GM18861 (cell line): ENCODE data around the gene TRIM2.
"Not testable (repeated sequence)": the region's sequence is repeated elsewhere in the genome, so short reads cannot be mapped to it uniquely, and the experiment has no call there.

Experiments
- ATAC-seq: cut with Tn5 transposase; IDR thresholded peaks from one replicate; pipeline ENCODE4 v1.9.1; 2021; ENCODE audit not compliant: unreplicated experiment

TRIM2 gene

GRCh38 chr4:153186046-153186728 lies 18.1 kb upstream of the TRIM2 start:
- no peak for ATAC-seq

- ATAC-seq = no peak
These were observed 15.0 kb upstream of the TRIM2 start for GRCh38 chr4:153189016-153189801.

DNA sequence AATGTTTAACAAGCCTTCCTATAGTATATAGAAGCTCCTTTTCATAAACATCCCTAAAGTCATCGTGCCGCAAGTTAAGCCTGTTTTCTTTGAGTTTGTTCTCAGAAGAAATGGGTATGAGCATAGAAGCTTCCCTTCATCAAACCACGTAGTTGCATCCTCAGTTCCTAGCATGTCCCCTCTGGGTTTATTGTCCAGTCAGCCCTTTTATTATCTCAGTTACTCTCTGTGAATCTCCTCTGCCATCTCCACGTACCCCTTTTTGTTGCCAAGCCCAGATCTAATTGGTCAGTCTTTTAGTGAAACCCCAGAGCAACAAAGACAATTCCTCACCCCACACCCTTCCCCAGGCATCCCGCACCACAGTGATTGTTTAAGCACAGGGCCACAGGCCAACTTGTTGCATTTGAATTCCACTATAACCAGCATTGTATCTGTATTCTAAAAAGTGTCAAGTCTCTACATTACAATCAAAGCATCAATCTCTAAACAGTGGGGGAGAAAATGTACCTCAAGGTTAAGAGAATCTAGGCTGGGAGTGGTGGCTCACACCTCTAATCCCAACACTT lies 12.4 kb upstream of the TRIM2 start:
- no peak for ATAC-seq

DNA sequence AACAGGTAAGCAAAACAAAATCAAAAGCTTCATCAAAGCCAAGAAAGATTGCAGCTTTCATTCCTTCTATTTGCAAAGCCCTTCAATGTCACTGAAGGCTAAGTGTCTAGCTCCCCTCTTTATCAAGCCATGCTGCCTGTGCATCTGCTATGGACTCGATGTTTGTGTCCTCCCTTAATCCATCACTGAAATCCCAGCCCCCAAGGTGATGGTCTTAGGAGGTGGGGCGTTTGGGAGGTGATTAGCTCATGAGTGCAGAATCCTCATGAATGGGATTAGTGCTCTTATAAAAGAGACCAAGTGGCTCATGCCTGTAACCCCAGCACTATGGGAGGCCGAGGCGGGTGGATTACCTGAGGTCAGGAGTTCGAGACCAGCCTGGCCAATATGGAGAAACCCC lies 6.9 kb upstream of the TRIM2 start:
- ATAC-seq = no peak

DNA sequence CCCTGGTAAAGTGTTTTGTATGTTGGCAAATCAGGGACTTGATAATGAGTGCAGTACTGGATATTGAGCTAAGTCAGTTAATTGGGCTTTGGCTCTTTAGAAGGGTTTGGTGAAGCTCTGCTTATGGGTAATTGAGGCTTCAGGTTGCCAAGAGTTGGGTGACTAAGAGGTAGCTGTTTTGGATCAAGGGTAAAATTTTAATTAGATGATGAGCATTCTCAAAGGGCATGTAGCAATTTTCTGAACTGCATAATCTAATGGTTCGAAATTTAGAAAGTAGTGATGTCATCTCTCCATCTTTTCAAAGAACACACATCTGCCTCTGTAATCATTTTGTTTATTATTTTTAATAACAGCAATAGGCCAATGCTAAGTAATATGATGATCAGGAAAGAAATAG lies 5.5 kb upstream of the TRIM2 start:
- no peak for ATAC-seq

DNA sequence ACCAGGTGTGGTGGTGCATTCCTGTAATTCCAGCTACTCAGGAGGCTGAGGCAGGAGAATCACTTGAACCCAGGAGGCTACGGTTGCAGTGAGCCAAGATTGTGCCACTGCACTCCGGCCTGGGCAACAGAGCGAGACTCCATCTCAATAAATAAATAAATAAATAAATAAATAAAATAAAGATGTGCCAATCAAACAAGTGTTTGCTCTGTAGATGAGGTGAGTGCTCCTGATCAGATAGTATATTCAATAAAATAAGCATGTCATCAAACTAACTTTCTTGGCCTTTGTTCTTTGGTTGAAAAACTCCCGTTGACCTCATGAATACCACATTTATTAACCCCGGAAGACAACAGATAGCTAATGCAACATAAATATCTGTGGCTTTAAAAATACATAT lies 497 bp upstream of the TRIM2 start:
- ATAC-seq = not testable (repeated sequence)

- ATAC-seq = peak; percentile 83
These were observed 745 bp downstream of the TRIM2 start for GRCh38 chr4:153204728-153205648.

DNA sequence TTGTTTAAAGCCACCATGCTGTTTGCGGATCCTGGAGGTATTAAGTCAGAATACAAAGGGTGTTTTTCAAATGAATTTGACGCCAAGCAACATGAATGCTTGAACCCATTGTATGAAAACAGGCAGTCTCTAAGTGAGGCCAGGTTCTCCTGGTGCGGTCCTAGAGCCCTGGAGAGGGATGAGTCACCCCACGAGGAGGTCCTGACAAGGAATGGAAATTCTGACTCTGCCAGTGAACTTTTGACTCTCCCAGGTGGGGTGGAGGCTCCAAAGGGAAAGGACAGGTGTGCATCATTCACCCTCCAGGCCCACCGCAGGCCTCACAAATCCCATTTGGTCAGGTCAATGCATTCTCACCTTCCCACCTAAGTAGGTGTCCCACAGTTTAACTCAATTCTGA lies 1.5 kb downstream of the TRIM2 start:
- no peak for ATAC-seq

GRCh38 chr4:153206534-153206933 lies 2.3 kb downstream of the TRIM2 start:
- no peak for ATAC-seq

DNA sequence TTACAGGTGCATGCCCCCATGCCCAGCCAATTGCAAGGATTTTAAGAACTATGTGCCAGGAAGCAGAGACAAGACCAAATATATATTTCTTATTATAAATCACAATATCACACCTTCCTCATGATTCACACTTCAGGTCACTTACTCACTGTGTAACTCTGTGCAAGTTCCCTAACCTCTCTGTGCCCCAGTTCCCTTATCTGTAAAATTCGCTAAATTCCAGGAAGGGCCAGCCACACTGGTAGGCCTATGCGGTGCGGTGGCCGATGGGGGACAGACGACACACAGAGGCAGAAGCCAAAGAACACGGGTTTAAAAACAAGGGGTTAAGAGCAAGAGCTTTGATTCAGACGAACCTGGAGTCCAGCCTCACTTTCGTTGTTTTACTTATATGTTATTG lies 2.8 kb downstream of the TRIM2 start:
- ATAC-seq = no peak

- no peak for ATAC-seq
These were observed 3.3 kb downstream of the TRIM2 start for GRCh38 chr4:153207567-153207966.

- ATAC-seq = no peak
These were observed 5.2 kb downstream of the TRIM2 start for GRCh38 chr4:153209410-153209809.

GRCh38 chr4:153210727-153211126 lies 6.5 kb downstream of the TRIM2 start:
- ATAC-seq = no peak

- no peak for ATAC-seq
These were observed 7.9 kb downstream of the TRIM2 start for GRCh38 chr4:153211986-153212728.

- ATAC-seq = no peak
These were observed 8.5 kb downstream of the TRIM2 start for GRCh38 chr4:153212736-153213135.

GRCh38 chr4:153215921-153216320 lies 11.7 kb downstream of the TRIM2 start:
- no peak for ATAC-seq

DNA sequence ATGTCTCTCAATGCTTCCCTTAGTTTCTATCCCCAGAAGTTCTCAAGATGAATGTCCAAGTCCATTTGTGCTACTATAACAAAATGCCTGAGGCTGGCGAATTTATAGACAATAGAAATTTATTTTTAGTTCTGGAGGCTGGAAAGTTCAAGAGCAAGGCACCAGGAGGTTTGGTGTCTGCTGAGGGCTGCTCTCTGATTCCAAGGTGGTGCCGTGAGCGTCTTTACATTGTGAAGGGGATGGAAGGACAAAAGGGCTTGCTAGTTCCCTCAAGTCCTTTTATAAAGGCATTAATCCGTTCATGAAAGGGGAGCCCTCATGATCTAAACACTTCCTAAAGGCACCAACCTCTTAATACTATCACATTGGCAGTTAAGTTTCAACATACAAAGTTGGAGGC lies 12.3 kb downstream of the TRIM2 start:
- no peak for ATAC-seq

DNA sequence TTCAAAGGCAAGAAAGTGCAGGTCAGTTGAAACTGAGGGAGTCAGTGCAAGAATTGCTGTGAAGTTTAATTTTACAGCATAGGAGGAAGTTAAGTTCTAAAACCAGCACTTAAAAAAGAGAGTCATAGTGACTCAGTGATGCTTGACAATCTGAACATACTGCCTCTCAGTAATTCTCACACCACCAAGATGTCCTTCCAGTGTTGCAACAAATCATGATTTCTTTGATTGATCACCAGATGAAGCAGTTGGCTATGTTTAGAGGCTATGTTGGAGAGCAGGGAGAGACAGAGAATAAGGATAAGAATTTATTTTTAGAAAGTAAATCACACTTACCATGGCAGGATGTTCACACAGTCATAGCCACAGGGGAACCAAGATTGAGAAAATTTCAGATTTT lies 13.2 kb downstream of the TRIM2 start:
- no peak for ATAC-seq

DNA sequence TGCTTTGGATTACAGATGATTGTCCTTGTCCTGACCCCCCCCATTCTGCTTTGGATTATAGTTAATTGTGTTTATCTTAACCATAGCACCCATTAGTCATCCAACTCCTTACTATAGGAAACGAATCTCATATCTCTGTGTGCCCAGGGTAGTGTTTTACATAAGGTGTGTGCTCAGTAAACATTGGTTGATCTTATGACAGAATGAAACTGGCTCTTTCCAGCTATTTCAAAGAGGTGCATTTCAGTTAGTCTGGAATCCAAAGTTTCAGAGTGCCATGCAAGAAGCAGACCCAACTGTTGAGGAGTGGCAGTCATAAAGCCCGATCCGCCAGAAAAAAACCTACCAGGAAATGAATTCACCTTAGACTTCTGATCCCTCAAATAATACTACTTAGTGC lies 14.7 kb downstream of the TRIM2 start:
- ATAC-seq = no peak

GRCh38 chr4:153220682-153221395 lies 16.6 kb downstream of the TRIM2 start:
- no peak for ATAC-seq
